ENCODE measurements around the gene SGPL1. TPM values are rescaled to one million over a fixed set of nuclear protein-coding genes. Genes with fewer than 3 reads are reported as not detected.
"Not testable (repeated sequence)": the region's sequence is repeated elsewhere in the genome, so short reads cannot be mapped to it uniquely, and the experiment has no call there.

The SGPL1 gene
- total RNA-seq, 1 donor from 2014 or later = 29.4 TPM

- intact Hi-C loops (cut with micrococcal nuclease) = no loop called here
Observed at GRCh38 chr10:70838270-70838805, 22.6 kb downstream of the SGPL1 start.

GRCh38 chr10:70840836-70841235 is 25.1 kb downstream of the SGPL1 start:
- intact Hi-C loops (cut with micrococcal nuclease) = no loop called here

DNA sequence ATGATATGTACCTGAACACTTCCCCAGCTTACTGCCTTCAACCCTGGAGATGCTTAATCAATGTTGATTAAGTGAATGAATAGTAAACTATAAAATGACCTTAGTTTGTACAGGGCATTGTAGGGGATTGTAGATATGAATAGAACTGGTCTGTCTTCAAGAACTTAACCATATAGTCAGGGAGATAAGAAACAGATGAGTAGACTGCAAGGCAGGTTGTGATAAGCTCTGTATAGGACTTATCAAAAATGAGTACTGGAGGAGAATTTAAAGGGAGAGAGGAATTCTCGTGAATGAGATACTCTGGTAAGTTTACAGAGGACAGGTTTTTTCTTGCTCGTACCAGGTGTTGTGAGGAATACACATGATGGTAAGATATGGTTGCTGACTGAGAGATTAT is 27.6 kb downstream of the SGPL1 start:
- intact Hi-C loops (cut with micrococcal nuclease) = no loop called here

- intact Hi-C loops (cut with micrococcal nuclease) = no loop called here
Observed at GRCh38 chr10:70843776-70844489, 28.2 kb downstream of the SGPL1 start.

- intact Hi-C loops (cut with micrococcal nuclease) = no loop called here
Observed at GRCh38 chr10:70845256-70845655, 29.5 kb downstream of the SGPL1 start.

DNA sequence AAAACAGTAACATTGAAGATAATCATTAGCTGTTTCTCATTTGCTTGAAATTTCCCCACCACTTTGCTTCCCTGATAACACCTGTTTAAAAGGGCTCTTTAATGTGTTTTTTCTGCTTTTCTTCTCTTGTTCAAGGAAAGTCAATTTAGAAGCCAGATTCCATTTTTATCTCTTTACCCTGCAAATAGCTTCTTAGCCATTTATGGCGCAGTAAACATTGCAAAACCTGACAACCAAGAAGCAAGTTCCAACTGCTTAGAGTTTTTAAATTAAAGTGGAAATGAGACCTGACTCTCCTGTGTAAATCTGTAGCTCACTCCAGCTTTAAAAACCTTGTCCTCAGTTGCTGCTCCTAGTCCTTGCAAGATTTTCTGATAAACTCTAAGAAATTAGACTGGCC is 30.1 kb downstream of the SGPL1 start:
- intact Hi-C loops (cut with micrococcal nuclease) = no loop called here

DNA sequence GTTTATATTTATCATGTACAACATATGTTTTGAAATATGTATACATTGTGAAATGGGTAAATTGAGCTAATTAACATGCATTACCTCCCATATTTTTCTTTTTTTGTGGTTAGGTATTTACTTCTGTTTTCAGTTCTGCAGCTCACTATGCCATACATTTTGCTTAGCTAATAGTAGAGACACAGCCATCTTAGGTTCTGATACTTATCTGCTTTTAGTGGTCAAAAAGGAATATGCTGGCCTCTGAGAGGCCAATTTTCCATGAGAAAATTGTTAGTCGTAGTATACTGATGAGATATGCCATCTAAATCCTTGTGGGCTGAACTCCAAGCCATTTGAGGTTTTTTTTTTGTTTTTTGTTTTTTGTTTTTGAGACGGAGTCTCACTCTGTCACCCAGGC is 31.0 kb downstream of the SGPL1 start:
- intact Hi-C loops (cut with micrococcal nuclease) = no loop called here

DNA sequence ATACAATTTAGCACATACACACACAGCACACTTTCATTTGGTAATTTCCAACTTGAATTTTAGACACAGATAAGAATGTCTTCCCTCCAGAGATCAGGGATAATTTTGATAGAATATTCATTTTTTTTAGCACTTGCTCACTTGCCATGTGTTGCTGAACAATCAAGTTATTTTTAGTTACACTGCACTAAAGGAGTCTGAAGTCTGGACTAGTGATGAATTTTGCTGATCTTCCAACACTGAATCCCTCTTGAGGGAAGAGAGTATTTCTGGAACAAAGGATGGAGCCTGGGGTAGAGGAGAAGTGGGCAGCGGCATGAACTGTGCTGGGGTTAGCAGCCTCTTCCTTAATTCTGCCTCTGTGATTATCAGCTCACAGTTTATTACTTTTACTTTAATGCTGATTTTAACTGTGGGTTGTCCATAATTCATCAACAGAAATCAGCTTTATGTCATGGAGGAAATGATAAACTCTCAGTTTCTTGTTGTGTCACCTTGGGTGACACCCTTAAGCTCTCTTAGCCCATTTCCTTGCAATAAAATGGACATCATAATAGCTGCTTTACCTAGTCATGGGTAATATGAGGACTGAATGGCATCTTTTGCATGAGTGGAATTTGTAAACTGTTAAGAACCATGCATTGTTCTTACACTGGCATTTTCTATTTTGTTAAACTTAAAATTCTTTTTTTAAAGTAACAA is 32.1 kb downstream of the SGPL1 start:
- intact Hi-C loops (cut with micrococcal nuclease) = no loop called here

GRCh38 chr10:70849582-70850016 is 33.9 kb downstream of the SGPL1 start:
- intact Hi-C loops (cut with micrococcal nuclease) = no loop called here

DNA sequence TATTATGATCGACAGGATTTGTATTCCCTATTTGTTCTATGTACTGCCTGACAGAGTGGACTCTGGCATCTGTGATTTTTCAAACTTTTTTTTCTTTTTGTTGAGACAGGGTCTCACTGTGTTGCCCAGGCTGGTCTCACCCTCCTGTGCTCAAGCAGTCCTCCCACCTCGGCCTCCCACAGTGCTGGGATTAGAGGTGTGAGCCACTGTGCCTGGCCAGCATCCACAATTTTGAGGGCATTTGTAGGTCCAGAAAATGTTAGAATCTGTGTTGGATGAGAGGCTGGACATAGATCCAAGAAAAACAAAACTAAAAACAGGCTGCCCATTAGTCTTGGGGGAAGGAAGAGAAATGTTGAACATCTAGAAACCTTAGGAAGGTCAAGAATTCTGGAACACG is 34.3 kb downstream of the SGPL1 start:
- intact Hi-C loops (cut with micrococcal nuclease) = no loop called here

DNA sequence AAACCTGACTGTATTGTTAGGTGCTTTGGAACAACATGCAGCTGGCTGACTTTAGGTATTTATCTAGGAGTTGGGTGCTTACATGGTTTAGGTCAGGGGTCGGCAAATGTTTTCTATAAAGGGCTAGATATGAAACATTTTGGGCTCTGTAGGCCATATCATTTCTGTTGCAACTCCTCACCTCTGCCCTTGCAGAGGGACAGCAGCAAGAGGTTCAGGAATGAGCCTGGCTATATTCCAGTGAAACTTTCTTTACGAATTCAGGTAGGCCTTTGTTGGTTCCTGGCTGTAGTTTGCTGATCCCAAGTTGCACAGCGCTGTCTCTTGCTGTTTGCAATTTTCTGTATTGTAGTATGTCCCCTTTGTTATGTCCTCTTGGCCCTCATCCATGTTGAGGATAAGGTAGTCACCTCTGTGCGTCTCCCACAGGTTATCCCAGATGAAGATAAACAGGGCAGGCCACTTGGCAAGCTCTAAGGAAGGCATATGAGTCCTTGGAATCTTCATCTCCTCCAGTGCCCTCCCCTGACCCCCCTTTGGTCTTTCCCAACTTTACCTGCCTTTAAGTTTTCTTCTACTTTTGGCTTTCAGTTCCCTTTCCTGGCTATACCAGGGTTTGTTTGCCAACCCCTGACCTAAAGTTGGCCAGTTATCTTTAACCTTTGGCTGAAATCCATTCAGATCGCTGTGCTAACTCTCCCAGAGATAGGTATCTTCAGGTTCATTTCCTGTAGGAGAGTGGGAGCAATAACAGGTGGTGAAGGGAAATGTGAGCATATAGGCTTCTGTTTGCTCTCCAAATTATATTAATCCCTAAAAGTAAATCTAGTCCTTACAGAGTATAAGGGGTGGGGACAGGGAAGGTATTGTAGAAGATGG is 36.1 kb downstream of the SGPL1 start:
- intact Hi-C loops (cut with micrococcal nuclease) = no loop called here

- intact Hi-C loops (cut with micrococcal nuclease) = no loop called here
Observed at GRCh38 chr10:70853038-70853437, 37.3 kb downstream of the SGPL1 start.

DNA sequence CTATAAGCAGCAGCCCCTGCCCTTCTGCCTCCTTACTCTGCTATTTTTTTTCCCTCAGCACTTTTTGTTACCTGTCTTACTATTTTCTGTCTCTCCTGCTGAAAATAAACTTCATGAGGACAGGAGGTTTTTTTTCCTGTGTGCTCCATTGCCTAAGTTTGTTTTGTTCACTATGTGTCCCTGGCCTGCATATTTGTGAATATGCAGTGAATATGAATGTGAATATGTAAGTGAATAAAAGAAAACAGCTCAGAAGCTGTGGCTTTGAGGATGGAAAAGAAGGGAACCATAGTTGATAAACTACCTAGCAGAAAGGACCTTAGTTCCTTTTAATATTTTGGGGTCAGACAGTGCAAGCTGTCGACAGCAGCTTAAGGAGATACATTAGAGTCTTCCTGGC is 37.7 kb downstream of the SGPL1 start:
- intact Hi-C loops (cut with micrococcal nuclease) = no loop called here

DNA sequence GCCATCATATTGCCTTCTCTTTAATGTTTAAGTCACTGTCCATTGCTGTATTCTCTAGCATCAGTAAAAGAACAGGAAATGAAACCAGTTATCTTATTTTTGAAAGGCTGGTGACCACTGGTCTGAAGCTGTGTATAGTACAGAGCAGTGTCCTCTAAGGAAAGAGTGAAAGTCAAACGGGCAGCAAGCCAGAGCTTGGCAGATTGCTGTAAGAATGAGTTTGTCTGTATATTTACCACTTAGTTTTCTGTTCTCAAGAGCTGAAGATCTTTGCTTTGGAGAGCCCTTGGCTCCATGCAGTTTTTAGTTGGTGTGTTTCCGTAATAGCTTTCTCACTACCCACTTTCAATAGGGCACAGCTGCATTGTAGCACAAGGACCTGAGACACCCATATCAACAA is 40.7 kb downstream of the SGPL1 start:
- intact Hi-C loops (cut with micrococcal nuclease) = no loop called here

GRCh38 chr10:70858759-70859158 is 43.0 kb downstream of the SGPL1 start:
- intact Hi-C loops (cut with micrococcal nuclease) = no loop called here

DNA sequence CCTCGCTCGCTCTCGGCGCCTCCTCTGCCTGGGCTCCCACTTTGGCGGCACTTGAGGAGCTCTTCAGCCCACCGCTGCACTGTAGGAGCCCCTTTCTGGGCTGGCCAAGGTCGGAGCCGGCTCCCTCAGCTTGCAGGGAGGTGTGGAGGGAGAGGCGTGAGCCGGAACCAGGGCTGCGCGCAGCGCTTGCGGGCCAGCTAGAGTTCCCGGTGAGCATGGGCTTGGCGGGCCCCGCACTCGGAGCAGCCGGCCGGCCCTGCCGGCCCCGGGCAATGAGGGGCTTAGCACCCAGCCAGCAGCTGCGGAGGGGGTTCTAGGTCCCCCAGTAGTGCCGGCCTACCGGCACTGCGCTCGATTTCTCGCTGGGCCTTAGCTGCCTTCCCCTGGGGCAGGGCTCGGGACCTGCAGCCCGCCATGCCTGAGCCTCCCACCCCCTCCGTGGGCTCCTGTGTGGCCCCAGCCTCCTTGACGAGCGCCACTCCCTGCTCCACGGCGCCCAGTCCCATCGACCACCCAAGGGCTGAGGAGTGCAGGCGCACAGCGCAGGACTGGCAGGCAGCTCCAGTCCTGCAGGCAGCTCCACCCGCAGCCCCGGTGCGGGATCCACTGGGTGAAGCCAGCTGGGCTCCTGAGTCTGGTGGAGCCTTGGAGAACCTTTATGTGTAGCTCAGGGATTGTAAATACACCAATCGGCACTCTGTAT is 45.9 kb downstream of the SGPL1 start:
- intact Hi-C loops (cut with micrococcal nuclease) = not testable (repeated sequence)

GRCh38 chr10:70863470-70864160 is 47.9 kb downstream of the SGPL1 start:
- intact Hi-C loops (cut with micrococcal nuclease) = no loop called here

GRCh38 chr10:70864935-70865334 is 49.2 kb downstream of the SGPL1 start:
- intact Hi-C loops (cut with micrococcal nuclease) = no loop called here

GRCh38 chr10:70866424-70866823 is 50.7 kb downstream of the SGPL1 start:
- intact Hi-C loops (cut with micrococcal nuclease) = no loop called here

DNA sequence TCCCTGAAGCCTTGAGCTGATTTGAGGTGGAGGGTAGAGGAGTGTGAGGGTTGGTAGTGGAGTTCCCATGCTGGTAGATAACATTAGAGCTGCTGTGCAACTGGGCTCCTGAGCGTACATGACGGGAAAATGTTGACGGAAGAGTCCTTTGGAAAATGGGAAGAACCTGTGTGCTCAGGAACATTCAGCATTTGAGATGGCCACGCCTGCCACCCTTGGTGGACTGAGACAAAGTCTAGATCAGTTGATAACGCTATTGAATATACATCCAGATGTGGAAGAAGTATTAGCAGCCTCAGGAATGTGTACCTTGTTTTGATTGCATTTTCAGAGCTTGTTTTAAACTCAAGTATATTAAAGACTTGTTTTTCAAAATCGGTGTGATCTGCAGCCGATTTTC is 56.5 kb downstream of the SGPL1 start:
- intact Hi-C loops (cut with micrococcal nuclease) = no loop called here

- intact Hi-C loops (cut with micrococcal nuclease) = no loop called here
Observed at GRCh38 chr10:70874061-70874460, 58.3 kb downstream of the SGPL1 start.

Measured in T-helper 1 cell treated with Interleukin-12 subunit alpha and Interleukin-12 subunit beta and Interleukin-4 antibody, amounts not matched to agents 30 ng/mL and 1 ng/mL, for 36 hours (primary cell).